Suppressor macrophage (primary cell): Measurements from ENCODE around the gene CREBBP.

Experiments
- DNase-seq, 4 experiments: peaks; one replicate each; pipeline ENCODE4 v3.0.0-alpha.2; 2020 to 2022

Gene CREBBP

DNA sequence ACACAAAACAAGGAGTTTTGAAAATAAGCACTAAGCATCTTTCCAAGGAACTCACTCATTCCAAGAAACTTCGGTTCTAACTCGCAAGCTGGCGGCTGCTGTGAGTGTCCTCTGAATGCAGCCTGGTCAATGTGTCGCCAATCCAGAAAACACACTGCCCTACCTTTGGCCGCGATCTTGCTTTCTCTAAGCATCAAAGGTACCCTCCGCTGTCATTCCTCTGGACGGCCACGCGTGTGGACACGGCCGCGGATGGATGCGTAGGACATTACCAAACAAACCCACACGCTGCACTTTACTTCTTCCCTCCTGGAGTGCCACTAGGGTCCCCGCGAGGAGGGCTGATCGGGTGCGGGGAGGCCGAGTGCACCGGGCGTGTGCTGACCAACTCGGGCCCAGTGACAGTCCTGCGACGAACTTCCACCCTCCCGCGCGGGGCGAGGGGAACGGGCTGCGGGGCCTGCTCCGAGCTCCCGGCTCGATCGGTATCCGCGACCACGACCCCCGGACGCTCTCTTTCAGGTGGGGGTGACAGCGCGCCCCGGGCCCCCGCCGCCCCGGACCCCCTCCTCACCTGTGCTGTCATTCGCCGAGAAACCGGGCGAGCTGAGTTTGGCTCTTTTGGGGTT is 1.1 kb downstream of the CREBBP start:
- peak; percentile 37 to 59 (median 46) for DNase-seq

DNA sequence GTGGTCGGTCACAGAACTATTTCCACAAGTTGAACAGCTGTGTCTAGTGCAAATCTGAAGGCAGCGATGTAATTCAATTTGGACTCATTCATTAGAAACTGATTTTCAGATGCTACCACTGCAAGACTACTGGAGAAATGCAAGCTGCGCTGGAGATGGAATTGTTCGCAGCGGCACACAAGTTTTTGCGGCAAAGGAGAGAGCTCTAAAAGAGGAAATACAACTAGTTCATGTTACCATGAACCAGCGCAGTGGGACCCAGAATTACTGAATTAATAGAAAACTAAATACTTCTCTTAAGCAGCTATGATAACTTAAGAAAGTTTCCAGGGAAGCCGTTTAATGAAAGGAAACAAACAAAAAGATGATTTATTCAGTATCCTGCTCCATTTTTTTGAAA is 1.9 kb downstream of the CREBBP start:
- DNase-seq: peak; percentile 37 to 69 (median 61)

DNA sequence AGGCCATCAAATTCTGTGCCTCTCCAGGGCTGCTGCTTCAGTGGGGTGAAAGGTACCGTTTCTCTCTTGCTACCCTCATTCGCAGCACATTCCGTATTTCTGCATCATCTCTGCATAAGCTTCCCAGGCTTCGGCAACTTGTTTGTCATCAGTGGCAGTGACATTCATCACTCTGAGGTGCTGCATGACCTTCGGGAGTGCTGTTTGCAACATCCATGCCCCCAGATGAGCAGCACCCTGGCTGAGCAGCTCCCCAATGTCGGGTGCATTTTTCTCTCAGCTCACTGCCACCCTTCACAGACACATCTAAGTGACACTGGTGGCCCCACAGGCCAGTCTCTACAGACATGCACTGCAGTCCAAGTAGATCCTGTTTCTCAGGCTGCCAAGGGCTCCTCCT is 3.8 kb downstream of the CREBBP start:
- no peak for DNase-seq

DNA sequence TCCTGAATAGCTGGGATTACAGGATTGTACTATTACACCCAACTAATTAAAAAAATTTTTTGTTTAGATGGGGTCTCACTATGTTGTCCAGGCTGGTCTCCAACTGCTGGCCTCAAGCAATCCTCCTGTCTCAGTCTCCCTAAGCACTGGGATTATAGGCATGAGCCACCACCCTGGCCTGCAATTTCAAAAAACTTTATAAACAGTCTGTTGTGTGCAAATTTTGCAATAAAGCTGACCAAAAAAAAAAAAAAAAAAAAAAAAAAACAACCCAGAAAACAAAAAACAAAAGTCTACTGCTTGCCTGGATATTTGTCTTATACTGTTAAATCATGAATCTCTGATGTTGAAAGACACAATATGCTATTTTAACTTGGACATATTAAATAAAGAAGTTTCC is 4.4 kb downstream of the CREBBP start:
- no peak for DNase-seq

DNA sequence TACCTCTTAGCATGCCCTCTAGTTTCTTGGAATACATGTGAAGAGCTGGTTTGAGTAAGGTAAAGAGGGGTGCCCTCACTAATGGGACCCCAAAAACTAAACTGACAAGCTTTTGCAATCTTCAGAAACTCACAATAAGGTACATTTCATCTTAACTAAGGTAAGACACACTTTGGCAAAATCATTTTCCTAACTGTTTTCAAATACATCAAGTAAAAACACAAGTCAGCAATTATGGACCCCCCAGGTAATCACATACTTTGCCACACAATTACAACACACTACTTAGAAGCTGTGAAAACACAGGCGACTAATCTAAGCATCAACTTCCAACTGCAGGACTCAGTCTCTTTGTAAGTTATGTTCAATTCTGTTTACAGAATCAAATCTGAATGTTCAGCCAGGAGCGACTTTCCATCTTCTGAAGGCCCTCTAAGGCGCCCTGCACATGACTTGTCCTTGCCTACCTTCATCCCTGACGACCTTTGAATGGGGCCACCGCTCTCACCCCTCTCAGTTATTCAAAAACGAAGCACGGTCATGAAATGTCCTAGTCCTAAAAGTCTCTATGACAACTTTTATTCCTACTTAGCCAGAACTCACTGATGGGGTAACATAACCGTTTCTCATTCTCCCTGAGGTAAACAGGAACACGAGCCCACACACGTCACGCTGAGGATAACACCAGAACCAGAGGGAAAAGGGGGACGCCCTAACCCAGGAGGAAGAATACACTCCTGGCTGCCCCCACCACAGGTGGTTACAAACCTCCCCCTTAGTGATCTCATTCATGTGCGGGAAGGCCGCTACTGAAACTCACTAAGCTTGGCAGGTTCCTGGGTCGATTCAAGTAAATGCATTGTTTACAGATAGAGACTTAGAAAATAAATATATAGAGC is 5.5 kb downstream of the CREBBP start:
- no peak for DNase-seq

DNA sequence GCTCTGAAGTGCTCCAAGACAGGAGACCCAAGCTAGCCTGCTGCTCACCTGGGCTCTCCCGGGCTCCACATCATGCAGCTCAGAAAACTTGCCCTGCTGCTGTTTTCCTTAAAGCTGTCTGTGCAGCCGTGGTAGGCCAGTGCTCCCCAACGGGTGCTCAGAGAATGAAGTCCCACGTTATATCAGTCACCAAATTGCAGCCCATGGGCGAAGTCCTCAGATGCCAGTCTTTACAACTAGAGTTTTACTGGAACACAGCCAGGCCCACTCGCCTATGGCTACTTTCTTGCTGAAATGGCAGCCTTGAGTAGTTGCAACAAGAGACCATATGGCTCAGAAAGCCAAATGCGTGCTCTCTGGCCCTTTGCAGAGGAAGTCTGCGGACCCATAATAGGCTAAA is 6.3 kb downstream of the CREBBP start:
- DNase-seq: no peak

DNA sequence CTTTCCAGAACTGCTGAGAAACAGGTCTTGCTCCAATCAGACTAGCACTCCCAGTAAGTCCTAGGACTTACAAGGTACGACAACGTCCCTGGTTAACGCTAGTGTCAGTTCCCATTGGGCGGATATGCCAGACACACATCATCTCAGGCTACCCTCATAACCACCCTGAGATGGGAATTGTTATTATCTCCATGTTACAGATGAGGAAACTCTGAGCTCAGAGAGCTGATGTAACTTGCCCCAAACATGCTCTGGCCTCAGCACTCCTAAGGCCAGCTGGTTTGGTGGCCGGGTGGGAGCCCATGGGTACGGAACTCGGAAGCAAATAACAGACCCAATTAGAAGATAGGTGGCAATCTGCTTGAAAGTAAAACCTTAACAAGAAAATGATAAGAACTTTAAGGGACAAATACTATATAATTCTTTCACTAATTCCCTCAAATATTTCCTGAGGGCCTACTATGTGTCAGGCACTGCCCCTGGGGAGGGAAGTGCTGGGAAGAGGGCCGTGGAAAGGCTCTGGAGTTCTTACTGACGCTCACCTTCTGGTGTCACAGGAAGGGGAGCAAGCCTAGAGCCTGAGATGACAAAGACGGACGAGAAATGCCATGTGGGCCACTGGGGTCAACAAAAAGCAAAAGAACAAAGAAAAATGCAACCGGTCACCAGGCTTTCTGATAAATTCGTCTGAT is 6.9 kb downstream of the CREBBP start:
- DNase-seq: no peak

DNA sequence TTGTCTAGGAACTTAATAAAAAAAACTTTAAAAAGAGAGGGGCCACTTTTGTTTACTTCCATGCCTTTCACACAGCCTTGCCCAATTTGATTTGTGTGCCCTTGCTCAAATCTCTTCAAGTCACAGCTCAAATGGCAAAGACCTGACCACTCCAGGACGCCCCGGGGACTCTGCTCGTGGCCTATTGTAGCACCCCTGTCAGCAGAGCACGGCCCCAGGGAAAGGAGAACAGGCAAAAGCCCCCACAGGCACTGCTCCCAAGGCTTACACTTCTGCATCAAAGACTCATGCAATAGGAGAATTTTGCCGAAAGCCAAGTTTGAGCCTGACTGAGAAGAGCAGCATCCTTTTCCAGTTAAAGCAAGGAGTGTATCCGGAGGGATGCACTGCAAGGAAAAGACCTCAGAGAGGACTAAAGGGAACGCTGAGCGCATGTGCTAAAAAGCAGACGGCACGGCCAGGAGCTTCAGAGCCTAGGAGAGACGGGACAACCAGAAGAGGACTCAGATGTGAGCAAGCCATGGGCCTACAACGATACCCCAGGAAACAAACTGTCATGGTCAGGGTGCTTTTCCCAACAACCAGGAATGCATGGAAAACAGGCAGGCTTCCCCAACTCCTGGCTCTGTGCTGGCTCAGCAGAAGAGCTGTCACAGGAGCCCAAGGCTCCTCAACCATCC is 8.2 kb downstream of the CREBBP start:
- no peak for DNase-seq

DNA sequence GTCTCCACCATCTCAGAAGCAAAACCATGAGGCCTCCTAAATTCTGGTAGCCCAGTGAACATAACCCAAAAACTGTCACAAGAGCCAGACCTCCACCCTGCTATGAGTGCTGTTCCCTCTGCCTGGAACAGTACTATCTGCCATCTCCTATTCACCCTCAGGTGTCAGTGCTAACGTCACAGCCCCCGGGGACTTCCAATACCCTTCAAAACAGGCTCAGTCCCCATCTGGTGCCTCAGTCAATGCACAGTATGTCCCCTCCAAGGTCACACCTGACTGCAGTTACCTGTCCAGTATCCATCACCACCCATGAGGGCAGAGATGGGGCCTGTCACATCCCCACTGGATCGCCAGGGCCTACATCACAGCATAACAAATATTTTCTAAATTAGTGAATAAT is 11.5 kb downstream of the CREBBP start:
- no peak for DNase-seq

DNA sequence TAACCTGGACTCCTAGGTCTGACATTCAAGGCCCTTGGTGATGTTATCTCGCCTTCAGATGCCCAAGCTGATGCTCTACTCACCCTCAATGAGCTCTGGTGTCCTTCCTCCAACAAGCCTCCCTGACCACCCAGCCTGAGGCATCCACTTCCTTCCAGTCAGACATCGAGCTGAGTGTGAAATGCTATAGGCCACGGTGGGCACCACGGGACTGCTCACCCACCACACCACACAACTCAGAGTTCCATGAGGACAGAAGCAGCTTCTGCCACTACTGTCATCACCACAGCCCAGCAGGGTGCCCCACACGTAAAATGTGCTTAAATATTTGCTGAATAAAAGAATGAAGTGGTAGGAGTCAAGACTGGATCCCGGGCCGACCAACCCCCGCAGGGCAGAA is 12.0 kb downstream of the CREBBP start:
- DNase-seq: no peak

DNA sequence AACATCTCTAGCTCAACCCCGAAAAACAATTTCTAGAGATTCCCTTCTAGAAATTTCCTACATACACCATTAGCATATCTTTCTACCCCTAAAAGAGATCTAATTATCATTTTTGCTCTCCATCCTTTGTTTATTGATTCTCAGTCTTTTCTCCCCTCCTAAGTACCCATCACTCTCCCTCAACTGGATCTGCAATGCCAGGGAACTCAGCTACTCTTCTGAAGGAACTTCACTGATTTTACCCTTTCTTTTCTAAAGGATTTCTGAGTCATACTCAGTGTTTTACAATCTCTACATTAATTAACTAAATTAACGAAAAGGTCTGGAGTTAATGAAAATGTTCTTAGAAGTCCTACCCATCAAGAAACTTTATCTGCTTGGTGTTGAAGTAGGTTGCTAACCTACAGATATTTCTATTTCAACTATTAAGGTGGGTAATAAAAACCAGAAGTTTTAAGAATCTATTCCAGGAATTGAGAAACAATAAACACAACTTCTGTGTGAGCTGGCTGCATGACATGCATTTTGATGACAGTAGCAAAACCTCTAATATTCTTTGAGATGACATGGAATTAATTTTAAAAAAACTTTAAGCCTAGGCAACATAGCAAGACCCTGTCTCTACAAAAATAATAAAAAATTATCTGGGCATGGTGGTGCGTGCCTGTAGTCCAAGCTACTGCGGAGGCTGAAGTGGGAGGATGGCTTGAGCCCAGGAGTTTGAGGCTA is 13.6 kb downstream of the CREBBP start:
- no peak for DNase-seq

DNA sequence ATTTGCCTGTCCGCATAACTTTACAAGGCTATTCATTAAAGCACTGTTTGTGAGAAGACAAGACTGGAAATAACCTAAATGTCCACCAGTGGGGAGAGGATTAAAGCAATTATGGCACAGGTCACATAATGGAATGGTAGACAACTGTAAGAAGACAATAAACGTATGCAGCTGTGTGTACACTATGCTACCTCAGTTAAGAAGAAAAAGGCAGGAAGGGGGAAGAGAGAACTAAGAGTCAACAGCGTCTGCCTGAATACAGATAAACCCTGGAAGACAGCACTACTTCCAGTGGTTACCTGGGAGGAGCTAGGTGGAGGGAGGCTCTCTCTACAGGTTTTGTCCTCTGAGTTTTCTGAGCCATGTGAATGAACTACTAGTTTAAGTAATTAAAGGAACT is 15.3 kb downstream of the CREBBP start:
- no peak for DNase-seq

DNA sequence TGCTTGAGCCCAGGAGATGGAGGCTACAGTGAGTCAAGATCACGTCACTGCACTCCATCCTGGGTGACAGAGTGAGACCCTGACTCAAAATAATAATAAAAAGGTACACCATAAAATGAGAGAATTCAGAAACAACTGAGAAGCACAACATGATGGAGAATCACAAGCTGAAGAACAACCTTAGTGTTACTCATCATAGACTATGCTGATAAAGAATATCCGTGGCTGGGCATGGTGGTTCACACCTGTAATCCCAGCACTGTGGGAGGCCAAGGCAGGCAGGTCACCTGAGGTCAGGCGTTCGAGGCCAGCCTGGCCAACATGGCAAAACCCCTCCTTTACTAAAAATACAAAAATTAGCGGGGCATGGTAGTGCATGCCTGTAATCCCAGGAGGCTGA is 16.0 kb downstream of the CREBBP start:
- DNase-seq: no peak

DNA sequence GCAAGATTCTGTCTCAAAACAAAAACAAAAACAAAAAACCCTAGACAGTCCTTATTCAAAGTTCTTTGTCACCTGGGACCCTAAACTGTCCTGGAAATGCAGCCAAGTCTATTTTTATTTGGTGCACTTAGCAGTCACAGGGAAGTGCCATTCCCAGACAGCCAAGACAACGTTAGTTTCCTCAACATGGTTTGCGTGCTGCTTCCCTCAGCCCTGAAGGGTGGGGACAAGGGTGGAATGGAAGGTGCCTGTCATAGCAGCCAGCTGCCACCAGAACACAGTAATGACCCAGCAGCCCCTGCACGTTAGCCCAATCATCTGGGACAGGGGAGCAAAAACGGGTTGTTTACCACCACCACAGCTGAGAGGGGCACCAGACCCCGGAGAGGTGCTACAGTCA is 16.9 kb downstream of the CREBBP start:
- DNase-seq: peak in 3 of 4 experiments; percentile 34 to 37 (median 34)

DNA sequence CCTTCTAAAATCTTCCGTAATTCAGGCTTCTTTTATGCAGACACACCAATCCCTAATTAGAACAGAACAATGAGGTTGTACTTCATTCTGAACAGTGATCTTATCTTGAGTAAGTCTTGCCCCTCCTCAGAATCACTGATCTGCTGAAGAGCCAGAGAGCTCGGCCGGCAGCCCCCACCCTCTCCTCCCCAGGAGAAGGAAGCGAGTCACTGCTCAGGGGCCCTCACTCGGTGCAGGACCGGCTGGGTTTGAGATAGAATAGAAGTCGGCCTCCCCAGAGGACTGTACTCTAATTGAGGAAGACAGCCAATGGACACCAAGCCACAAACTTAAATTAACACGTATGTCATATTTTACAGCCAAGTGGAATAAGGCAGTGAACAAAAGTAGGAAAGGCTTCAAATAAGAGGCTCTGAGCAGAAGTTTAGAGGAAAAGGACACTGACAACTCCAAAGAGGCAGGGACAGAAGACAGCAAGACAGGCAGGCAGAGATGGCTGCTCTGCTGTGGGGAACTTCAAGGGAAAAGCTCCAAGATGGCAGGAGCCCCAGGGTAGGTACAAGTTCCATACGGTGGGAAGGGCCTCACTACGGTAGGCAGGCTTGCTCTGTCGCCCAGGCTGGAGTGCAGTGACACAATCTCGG is 18.6 kb downstream of the CREBBP start:
- DNase-seq: peak in 3 of 4 experiments; percentile 48 to 54 (median 53)

DNA sequence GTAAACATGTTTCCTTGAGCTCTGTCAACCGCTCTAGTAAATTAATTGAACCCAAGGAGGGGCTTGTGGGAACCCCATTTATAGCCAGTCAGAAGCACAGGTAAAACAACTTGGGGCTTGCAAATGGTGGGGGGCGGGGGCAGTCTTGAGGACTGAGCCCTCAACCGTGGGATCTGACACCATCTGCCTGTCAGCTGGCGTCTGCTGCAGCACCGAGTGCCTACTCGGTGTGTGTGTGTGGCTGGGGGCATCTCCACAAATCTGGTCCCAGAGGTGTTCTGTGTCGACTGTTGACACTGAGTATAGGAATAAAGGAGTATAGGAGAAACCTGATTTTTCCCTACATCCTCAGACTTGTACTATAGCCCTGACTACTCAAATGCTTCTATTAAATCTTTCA is 20.6 kb downstream of the CREBBP start:
- DNase-seq: no peak

DNA sequence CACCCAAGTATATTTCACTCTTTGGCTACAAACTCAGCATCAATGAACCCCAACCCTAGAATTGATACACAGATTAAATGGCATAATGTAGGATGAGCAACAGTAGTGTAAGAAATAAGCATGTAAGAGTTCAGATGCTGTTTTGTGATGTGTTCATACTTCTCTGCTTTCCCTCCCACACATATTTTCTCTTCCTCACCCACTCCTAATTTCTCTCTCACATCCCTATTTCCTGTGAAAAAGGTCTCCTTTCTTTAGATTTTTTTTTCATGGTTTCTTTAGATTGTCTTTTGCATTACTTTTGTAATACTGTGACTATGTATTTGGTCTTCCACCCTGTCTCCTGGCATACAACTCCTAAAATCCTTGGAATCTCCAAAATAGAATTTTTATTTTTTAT is 21.7 kb downstream of the CREBBP start:
- peak in 2 of 4 experiments; percentile 67 to 69 for DNase-seq

DNA sequence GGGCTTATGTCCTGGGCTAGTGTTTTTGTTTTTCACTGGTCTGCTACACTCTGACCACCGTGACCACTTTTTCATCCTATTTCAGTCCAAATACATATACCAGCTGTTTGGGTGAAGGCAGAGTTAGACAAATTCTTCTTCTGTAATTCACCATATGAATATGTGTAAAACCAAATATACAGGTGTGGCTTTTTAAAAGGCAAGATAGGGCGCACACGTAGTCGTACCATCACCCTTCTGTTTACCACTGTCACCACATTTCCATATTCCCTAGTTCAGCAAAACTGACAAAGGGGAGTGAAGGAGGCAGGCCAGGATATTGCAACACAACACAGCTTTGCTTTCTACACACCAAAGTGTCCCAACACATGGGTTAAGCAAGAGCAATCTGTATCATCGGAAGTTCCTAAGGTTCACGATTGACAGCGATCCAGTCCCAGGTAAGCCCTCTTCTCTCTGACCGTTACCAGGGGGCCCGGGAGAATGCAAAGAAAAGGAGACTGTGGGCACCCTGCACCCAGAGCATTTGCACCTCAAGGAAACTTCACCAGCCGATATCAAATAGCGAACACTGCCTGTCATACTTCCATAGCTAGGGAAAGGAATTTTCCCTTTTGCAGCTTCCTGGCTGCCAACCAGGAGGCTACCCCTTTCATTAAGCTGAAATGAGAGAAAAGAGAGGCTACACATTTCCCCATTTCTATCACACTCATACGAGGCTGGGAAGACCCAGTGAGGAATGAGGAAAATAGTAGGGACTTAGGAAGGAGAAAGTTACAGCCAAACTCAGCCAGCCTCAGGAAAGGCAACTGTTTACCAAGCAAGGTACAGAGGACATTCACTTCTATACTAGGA is 23.1 kb downstream of the CREBBP start:
- DNase-seq: peak; percentile 78 to 93 (median 88)

DNA sequence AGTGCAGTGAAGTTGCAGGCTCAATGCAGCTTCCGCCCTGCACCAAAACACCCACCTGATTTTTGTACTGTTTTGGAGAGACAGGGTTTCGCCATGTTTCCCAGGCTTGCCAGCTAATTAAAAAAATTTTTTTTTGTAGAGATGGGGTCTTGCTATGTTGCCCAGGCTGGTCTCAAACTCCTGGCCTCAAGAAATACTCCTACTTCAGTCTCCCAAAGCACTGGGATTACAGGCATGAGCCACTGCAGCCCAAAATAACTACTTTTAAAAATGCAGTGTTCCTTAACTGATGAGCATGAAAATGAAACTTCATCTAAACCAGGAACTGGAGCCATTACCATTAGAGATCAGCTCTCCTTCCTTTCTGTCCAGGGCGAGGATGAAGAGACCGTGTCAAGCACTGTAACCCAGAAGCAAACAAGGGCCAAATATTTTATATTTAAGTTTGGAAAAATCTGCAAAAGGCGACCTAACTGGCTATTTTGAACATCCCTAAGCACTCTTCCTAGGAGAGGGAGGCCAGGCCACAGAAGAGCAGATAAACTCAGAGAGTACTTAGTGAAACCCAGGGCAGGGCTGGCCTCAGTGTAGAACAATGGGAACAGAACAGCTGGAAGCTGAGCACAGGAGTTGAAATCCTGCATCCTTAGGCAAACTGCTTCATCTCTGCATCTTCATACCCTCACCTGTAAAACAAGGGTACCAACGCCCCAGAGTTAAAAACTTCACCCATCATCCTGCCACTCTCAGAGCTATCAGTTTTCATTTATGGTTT is 24.0 kb downstream of the CREBBP start:
- DNase-seq: peak in 2 of 4 experiments; percentile 19 to 43
